ENCODE results near the gene KCNG1.
A peak's percentile ranks its signal among the peaks of the same experiment; 100 is the strongest.
"Not testable (repeated sequence)": the region's sequence is repeated elsewhere in the genome, so short reads cannot be mapped to it uniquely, and the experiment has no call there.

The KCNG1 gene

GRCh38 chr20:51046021-51046985, 23.4 kb upstream of the KCNG1 start:
- no peak for DNase-seq (ENCODE audit: low read depth)
- H3K4me3 ChIP-seq (ENCODE audit: control insufficient read depth, low read depth, low read length), result no peak overlapping the region
- TF ChIP-seq CTCF (IDR thresholded peaks at IDR 0.05; ENCODE audit: control insufficient read depth, insufficient read depth, low read depth, low read length, missing control alignments), result no peak

DNA sequence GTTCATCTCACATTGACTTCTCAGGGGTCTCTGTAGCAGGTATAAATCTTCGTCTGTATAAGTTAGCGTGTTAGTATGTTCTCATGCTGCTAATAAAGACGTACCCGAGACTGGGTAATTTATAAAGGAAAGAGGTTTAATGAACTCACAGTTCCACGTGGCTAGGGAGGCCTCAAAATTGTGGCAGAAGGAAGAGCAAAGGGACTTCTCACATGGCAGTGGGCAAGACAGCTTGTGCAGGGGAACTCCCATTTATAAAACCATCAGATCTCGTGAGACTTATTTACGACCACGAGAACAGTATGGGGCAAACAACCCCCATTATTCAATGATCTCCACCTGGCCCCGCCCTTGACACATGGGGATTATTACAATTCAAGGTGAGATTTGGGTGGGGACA, 22.6 kb upstream of the KCNG1 start:
- DNase-seq (ENCODE audit: low read depth); H3K4me3 ChIP-seq (ENCODE audit: control insufficient read depth, low read depth, low read length): not testable (repeated sequence)

DNA sequence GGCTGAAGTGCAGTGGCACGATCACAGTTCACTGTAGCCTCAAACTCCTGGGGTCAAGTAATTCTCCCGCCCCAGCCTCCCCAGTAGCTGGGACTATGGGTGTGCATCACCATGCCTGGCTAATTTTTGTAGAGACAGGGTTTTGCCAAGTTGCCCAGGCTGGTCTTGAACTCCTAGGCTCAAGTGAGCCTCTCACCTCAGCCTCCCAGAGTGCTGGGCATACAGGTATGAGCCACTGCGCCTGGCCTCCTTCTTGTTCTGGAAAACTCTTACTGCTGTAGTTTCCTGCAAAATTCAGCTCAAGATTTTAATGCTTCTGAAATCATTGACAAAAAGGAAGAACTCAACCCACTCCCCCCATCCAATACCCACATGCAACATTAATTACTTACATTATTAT, 21.9 kb upstream of the KCNG1 start:
- DNase-seq (ENCODE audit: low read depth), result no peak
- no peak overlapping the region for H3K4me3 ChIP-seq (ENCODE audit: control insufficient read depth, low read depth, low read length)
- TF ChIP-seq CTCF (IDR thresholded peaks at IDR 0.05; ENCODE audit: control insufficient read depth, insufficient read depth, low read depth, low read length, missing control alignments), result no peak

GRCh38 chr20:51043811-51044210, 20.9 kb upstream of the KCNG1 start:
- no peak overlapping the region for H3K4me3 ChIP-seq (ENCODE audit: control insufficient read depth, low read depth, low read length)
- no peak for DNase-seq (ENCODE audit: low read depth)
- TF ChIP-seq CTCF (IDR thresholded peaks at IDR 0.05; ENCODE audit: control insufficient read depth, insufficient read depth, low read depth, low read length, missing control alignments), result no peak

DNA sequence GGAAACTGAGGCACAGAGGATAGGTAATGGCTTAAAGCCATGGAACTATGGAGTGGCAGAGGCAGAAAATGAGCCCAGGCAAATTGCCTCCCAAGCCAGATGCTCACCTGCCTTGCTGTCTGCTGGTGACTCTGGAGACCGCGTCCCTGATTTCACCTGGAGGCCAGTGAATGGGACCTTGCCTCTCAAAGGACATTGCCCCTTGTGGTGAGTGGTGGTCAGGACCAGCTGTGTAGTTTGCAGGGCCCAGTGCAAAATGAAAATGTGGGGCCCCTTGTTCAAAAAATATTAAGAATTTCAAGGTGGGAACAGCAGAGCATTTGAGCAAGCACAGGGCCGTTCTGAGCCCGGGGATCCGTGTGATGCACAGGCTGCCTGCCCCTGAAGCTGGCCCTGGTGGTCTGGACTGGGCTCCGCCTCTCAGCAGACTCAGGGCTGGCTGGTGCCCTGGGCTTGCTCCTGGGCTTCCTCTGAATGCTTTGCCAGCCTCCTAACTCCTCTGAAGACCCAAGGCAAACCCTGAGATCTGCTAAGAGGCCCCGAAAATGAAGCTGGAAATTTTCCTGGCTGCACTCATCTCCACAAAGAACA, 19.8 kb upstream of the KCNG1 start:
- H3K4me3 ChIP-seq (ENCODE audit: control insufficient read depth, low read depth, low read length), result no peak overlapping the region
- DNase-seq (ENCODE audit: low read depth), result no peak
- TF ChIP-seq CTCF (IDR thresholded peaks at IDR 0.05; ENCODE audit: control insufficient read depth, insufficient read depth, low read depth, low read length, missing control alignments), result peak; percentile 27

GRCh38 chr20:51042064-51042463, 19.2 kb upstream of the KCNG1 start:
- no peak overlapping the region for H3K4me3 ChIP-seq (ENCODE audit: control insufficient read depth, low read depth, low read length)
- DNase-seq (ENCODE audit: low read depth), result no peak
- TF ChIP-seq CTCF (IDR thresholded peaks at IDR 0.05; ENCODE audit: control insufficient read depth, insufficient read depth, low read depth, low read length, missing control alignments), result no peak

DNA sequence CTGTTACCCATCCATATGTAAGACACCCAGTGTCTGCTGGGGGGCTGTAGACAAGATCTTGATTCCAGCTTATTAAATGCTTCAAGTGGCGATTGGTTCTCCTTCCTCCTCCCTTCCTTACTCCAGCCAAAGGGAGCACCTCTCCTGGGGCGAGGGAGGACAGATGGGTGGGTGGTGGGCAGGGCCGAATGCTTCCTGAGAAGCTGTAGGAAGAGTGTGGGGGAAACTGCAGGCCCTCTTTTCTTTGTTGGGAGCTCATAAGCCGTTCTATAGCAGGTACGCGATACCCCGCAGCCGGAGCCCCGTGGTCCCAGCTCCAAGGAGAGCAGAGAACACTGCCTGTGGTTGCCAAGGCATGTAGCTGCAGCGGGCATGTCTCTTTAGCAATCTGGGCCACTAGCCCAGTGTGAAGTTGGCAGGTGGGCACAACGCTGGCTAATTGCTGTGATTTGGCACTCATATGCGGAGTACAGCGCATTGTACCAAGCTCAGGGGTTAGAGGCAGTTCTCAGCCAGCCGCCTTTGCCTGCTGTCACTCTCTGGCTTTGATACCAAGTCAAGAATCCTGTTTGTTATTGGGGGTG, 14.7 kb upstream of the KCNG1 start:
- DNase-seq (ENCODE audit: low read depth), result no peak
- no peak overlapping the region for H3K4me3 ChIP-seq (ENCODE audit: control insufficient read depth, low read depth, low read length)
- TF ChIP-seq CTCF (IDR thresholded peaks at IDR 0.05; ENCODE audit: control insufficient read depth, insufficient read depth, low read depth, low read length, missing control alignments), result no peak

Measured in AG09309 (cell line).